Measurements from ENCODE around the gene EBP. TPM values are rescaled to one million over a fixed set of nuclear protein-coding genes. Genes with fewer than 3 reads are reported as not detected.

Gene EBP
- total and polyA plus RNA-seq, 9 of the 15 experiments (the other 6 are each of a cell fraction or from before 2014, with no cell fraction given), result 228 to 987 (median 274) TPM

- TF ChIP-seq HDAC8 (tag; IDR thresholded peaks at IDR 0.05) (0 out of 2 replicates have a peak, but pooled peaks have one; percentile 60), CREB3L1 (IDR thresholded peaks at IDR 0.05; ENCODE audit: borderline replicate concordance, low read depth) (peak; percentile 90), ZNF384 (IDR thresholded peaks at IDR 0.05; ENCODE audit: low read depth, low read length) (no peak), POLR2AphosphoS5 (IDR thresholded peaks at IDR 0.05; ENCODE audit: control insufficient read depth, insufficient read depth, low read depth, low read length) (no peak), ZFP1 (CRISPR knock-in tag; IDR thresholded peaks at IDR 0.05) (no peak), HES1 (IDR thresholded peaks at IDR 0.05; ENCODE audit: low read depth) (no peak), TAF15 (IDR thresholded peaks at IDR 0.05; ENCODE audit: low read depth, low read length) (no peak), MAZ (CRISPR knock-in tag; conservative IDR thresholded peaks at IDR 0.05 in 1 of 2, IDR thresholded peaks at IDR 0.05 in 1 of 2) (peak in 1 of 2 experiments; percentile 48; a peak in 1 of 4 replicates), ILF3 (IDR thresholded peaks at IDR 0.05; ENCODE audit: borderline replicate concordance) (no peak), HMG20B (CRISPR knock-in tag; IDR thresholded peaks at IDR 0.05) (no peak), SNAPC5 (CRISPR knock-in tag; IDR thresholded peaks at IDR 0.05) (no peak), UBTF (IDR thresholded peaks at IDR 0.05; ENCODE audit: borderline replicate concordance in 1 of 2, low read depth in 2 of 2, low read length in 2 of 2) (no peak), GABPB1 (CRISPR knock-in tag; IDR thresholded peaks at IDR 0.05) (peak; percentile 59; the same call in 1 of the 2 replicates), IRF9 (tag; IDR thresholded peaks at IDR 0.05) (no peak), MNT (conservative IDR thresholded peaks at IDR 0.05) (peak; percentile 88 to 95), CEBPB (tag; IDR thresholded peaks at IDR 0.05) (no peak), BRF2 (IDR thresholded peaks at IDR 0.05; ENCODE audit: borderline replicate concordance, insufficient read depth, insufficient read length) (no peak)
Observed at GRCh38 chrX:48475774-48476577, 45.6 kb upstream of the EBP start, which contains the start of gene FTSJ1 (continued).
